ENCODE measurements around the gene BTBD9.

DNA sequence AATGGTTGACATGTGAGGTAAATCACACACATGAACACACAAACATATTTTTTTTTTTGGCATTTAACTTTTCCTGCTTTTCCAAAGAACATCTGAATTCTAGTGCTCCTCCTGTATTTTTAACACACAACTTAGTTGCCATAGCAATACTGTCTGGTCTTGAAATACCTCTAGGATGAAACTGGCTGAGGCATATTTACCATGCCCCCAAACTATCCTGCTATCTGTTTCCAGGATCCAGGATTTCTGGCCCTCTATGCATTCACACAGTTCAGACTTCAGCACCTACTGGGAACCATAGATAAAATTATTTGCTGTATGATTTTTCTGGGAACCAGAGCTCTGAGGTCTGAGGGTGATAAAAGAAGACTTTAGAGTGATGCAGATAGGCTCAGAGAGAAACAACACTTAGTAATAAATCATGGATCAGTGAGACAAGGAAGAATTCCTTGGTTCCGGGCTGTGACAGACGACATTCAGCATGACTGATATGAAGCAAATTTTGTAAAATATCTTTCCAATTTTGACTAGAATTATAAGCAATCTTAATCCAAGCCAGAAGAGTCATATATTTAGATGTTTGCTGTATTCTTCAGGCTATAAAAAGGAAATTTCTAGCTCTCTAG, 359.7 kb downstream of the BTBD9 start:
- TF ChIP-seq, protein P1, sequence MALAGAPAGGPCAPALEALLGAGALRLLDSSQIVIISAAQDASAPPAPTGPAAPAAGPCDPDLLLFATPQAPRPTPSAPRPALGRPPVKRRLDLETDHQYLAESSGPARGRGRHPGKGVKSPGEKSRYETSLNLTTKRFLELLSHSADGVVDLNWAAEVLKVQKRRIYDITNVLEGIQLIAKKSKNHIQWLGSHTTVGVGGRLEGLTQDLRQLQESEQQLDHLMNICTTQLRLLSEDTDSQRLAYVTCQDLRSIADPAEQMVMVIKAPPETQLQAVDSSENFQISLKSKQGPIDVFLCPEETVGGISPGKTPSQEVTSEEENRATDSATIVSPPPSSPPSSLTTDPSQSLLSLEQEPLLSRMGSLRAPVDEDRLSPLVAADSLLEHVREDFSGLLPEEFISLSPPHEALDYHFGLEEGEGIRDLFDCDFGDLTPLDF (CRISPR knock-in tag; IDR thresholded peaks at IDR 0.05): no peak
- TF ChIP-seq ZNF878 (CRISPR knock-in tag; IDR thresholded peaks at IDR 0.05) (no peak), SP1 (IDR thresholded peaks at IDR 0.05) (no peak), SP1 (CRISPR knock-in tag; IDR thresholded peaks at IDR 0.05) (no peak), FOXK1 (CRISPR knock-in tag; IDR thresholded peaks at IDR 0.05; ENCODE audit: borderline replicate concordance, low read depth) (no peak), EP300 (IDR thresholded peaks at IDR 0.05; ENCODE audit: low read depth in 2 of 2, low read length in 2 of 2) (no peak), EP300 (CRISPR knock-in tag; IDR thresholded peaks at IDR 0.05; ENCODE audit: borderline replicate concordance) (no peak), SMYD3 (CRISPR knock-in tag; IDR thresholded peaks at IDR 0.05) (no peak), ZZZ3 (CRISPR knock-in tag; IDR thresholded peaks at IDR 0.05; ENCODE audit: borderline replicate concordance) (no peak), JUN (CRISPR knock-in tag; IDR thresholded peaks at IDR 0.05) (no peak), ONECUT2 (CRISPR knock-in tag; IDR thresholded peaks at IDR 0.05) (no peak), NFRKB (IDR thresholded peaks at IDR 0.05) (no peak)
- TF ChIP-seq, protein P2, sequence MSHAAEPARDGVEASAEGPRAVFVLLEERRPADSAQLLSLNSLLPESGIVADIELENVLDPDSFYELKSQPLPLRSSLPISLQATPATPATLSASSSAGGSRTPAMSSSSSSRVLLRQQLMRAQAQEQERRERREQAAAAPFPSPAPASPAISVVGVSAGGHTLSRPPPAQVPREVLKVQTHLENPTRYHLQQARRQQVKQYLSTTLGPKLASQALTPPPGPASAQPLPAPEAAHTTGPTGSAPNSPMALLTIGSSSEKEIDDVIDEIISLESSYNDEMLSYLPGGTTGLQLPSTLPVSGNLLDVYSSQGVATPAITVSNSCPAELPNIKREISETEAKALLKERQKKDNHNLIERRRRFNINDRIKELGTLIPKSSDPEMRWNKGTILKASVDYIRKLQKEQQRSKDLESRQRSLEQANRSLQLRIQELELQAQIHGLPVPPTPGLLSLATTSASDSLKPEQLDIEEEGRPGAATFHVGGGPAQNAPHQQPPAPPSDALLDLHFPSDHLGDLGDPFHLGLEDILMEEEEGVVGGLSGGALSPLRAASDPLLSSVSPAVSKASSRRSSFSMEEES (CRISPR knock-in tag; IDR thresholded peaks at IDR 0.05): no peak
- TF ChIP-seq, protein P3, sequence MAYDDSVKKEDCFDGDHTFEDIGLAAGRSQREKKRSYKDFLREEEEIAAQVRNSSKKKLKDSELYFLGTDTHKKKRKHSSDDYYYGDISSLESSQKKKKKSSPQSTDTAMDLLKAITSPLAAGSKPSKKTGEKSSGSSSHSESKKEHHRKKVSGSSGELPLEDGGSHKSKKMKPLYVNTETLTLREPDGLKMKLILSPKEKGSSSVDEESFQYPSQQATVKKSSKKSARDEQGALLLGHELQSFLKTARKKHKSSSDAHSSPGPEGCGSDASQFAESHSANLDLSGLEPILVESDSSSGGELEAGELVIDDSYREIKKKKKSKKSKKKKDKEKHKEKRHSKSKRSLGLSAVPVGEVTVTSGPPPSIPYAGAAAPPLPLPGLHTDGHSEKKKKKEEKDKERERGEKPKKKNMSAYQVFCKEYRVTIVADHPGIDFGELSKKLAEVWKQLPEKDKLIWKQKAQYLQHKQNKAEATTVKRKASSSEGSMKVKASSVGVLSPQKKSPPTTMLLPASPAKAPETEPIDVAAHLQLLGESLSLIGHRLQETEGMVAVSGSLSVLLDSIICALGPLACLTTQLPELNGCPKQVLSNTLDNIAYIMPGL (CRISPR knock-in tag; IDR thresholded peaks at IDR 0.05; ENCODE audit: borderline replicate concordance in 1 of 2, low read depth in 1 of 2): no peak
- TF ChIP-seq, protein P4, sequence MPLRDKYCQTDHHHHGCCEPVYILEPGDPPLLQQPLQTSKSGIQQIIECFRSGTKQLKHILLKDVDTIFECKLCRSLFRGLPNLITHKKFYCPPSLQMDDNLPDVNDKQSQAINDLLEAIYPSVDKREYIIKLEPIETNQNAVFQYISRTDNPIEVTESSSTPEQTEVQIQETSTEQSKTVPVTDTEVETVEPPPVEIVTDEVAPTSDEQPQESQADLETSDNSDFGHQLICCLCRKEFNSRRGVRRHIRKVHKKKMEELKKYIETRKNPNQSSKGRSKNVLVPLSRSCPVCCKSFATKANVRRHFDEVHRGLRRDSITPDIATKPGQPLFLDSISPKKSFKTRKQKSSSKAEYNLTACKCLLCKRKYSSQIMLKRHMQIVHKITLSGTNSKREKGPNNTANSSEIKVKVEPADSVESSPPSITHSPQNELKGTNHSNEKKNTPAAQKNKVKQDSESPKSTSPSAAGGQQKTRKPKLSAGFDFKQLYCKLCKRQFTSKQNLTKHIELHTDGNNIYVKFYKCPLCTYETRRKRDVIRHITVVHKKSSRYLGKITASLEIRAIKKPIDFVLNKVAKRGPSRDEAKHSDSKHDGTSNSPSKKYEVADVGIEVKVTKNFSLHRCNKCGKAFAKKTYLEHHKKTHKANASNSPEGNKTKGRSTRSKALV (CRISPR knock-in tag; IDR thresholded peaks at IDR 0.05): no peak
- TF ChIP-seq, protein P5, sequence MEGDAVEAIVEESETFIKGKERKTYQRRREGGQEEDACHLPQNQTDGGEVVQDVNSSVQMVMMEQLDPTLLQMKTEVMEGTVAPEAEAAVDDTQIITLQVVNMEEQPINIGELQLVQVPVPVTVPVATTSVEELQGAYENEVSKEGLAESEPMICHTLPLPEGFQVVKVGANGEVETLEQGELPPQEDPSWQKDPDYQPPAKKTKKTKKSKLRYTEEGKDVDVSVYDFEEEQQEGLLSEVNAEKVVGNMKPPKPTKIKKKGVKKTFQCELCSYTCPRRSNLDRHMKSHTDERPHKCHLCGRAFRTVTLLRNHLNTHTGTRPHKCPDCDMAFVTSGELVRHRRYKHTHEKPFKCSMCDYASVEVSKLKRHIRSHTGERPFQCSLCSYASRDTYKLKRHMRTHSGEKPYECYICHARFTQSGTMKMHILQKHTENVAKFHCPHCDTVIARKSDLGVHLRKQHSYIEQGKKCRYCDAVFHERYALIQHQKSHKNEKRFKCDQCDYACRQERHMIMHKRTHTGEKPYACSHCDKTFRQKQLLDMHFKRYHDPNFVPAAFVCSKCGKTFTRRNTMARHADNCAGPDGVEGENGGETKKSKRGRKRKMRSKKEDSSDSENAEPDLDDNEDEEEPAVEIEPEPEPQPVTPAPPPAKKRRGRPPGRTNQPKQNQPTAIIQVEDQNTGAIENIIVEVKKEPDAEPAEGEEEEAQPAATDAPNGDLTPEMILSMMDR (CRISPR knock-in tag; IDR thresholded peaks at IDR 0.05): no peak
